Ovary (tissue), 3 donors: ENCODE measurements around the gene ATG4A.

Experiments used
- CTCF ChIP-seq, 3 donors: fragments of 450-650 bp in 2 of 3; fragments of 200-600 bp in 1 of 3; IDR thresholded peaks; one replicate each; pipeline versions ENCODE4 v1.5.1 to v1.8.0; 2016 to 2022; ENCODE audit warnings: antibody characterized with exemption in 3 of 3, mild to moderate bottlenecking in 1 of 3
- EP300 ChIP-seq: sonication (generic); formaldehyde crosslinking; IDR thresholded peaks from one replicate; pipeline ENCODE4 v1.6.1; 2017; ENCODE audit warnings: antibody characterized with exemption
- POLR2A ChIP-seq: fragments of 450-650 bp; IDR thresholded peaks from one replicate; pipeline ENCODE4 v1.6.1; 2017; ENCODE audit warnings: antibody characterized with exemption, mild to moderate bottlenecking, moderate library complexity
- donor health status: DM: no; HTN: no; CAD: no.

GRCh38 chrX:108199041-108199440 is 107.5 kb downstream of the ATG4A start:
- no peak for TF ChIP-seq CTCF (IDR thresholded peaks at IDR 0.05)
- TF ChIP-seq POLR2A: no peak
- no peak for TF ChIP-seq EP300
